Measurements from ENCODE around the gene SKA1. TPM values are rescaled to one million over a fixed set of nuclear protein-coding genes. Genes with fewer than 3 reads are reported as not detected.
"Not testable (repeated sequence)": the region's sequence is repeated elsewhere in the genome, so short reads cannot be mapped to it uniquely, and the experiment has no call there.

Gene SKA1
- total and polyA plus RNA-seq, 8 donors, result 0.05 to 0.86 (median 0.37) TPM

- no peak for TF ChIP-seq CTCF (IDR thresholded peaks at IDR 0.05)
- WGBS, 2 donors, result 69 to 73% methylated on average over 5 of the region's 5 CpGs
Measured at GRCh38 chr18:50396005-50396660, 21.3 kb downstream of the SKA1 start.

GRCh38 chr18:50397023-50397422, 22.2 kb downstream of the SKA1 start:
- WGBS, 2 donors, result 94 to 96% methylated on average over 4 of the region's 4 CpGs
- H3K27me3 ChIP-seq, result no peaks in the 10 kb centered on the region
- no peak for ATAC-seq
- TF ChIP-seq CTCF (IDR thresholded peaks at IDR 0.05), result no peak
- peaks cover 0 to 7% (median 5%) of the 10 kb centered on the region in 3 donors for H3K4me1 ChIP-seq
- no peaks in the 10 kb centered on the region for H3K9me3 ChIP-seq
- no peak overlapping the region for H3K4me3 ChIP-seq
- FAIRE-seq, result no peak
- no peak for DNase-seq
- no peak overlapping the region for H3K27ac ChIP-seq
- H3K36me3 ChIP-seq, result no peaks in the 10 kb centered on the region
- intact Hi-C loops (cut with DNase I), result no loop called here

More at GRCh38 chr18:50396005-50396660, 21.3 kb downstream of the SKA1 start:
- no peak for ATAC-seq
- H3K9me3 ChIP-seq, result no peaks in the 10 kb centered on the region
- no peaks in the 10 kb centered on the region for H3K27me3 ChIP-seq
- no peaks in the 10 kb centered on the region for H3K36me3 ChIP-seq
- FAIRE-seq, result no peak
- no peaks in the 10 kb centered on the region for H3K4me1 ChIP-seq
- intact Hi-C loops (cut with DNase I), result no loop called here
- no peak for DNase-seq
- H3K27ac ChIP-seq, result no peak overlapping the region
- H3K4me3 ChIP-seq, result no peak overlapping the region

- no peak for DNase-seq
- 64 to 77% methylated on average over 10 of the region's 10 CpGs for WGBS, 2 donors
- Histone ChIP-seq H3K4me3 (no peak overlapping the region), H3K27ac (no peak overlapping the region), H3K36me3 (no peaks in the 10 kb centered on the region), H3K27me3 (no peaks in the 10 kb centered on the region), H3K9me3 (no peaks in the 10 kb centered on the region), H3K4me1 (peaks cover 0 to 8% (median 7%) of the 10 kb centered on the region in 3 donors)
- no peak for FAIRE-seq
- TF ChIP-seq CTCF (IDR thresholded peaks at IDR 0.05), result no peak
- ATAC-seq, result no peak
- intact Hi-C loops (cut with DNase I), result no loop called here
Measured at GRCh38 chr18:50398099-50398498, 23.3 kb downstream of the SKA1 start.

GRCh38 chr18:50398947-50399346, 24.1 kb downstream of the SKA1 start:
- TF ChIP-seq CTCF (IDR thresholded peaks at IDR 0.05), result no peak
- no peaks in the 10 kb centered on the region for H3K9me3 ChIP-seq
- no peak overlapping the region for H3K27ac ChIP-seq
- peaks cover 0 to 8% (median 7%) of the 10 kb centered on the region in 3 donors for H3K4me1 ChIP-seq
- intact Hi-C loops (cut with DNase I), result no loop called here
- H3K4me3 ChIP-seq, result no peak overlapping the region
- WGBS, 2 donors, result 95 to 100% methylated on average over 1 of the region's 1 CpG
- no peak for FAIRE-seq
- no peak for DNase-seq
- no peaks in the 10 kb centered on the region for H3K27me3 ChIP-seq
- ATAC-seq, result no peak
- H3K36me3 ChIP-seq, result no peaks in the 10 kb centered on the region

GRCh38 chr18:50399582-50399981, 24.7 kb downstream of the SKA1 start:
- no peak for TF ChIP-seq CTCF (IDR thresholded peaks at IDR 0.05)
- Histone ChIP-seq H3K9me3 (no peaks in the 10 kb centered on the region), H3K36me3 (no peaks in the 10 kb centered on the region), H3K27me3 (no peaks in the 10 kb centered on the region), H3K4me3 (no peak overlapping the region), H3K4me1 (peaks cover 0 to 10% (median 7%) of the 10 kb centered on the region in 3 donors), H3K27ac (no peak overlapping the region)
- DNase-seq (no peak), ATAC-seq (no peak), FAIRE-seq (no peak)
- WGBS, 2 donors, result 76 to 94% methylated on average over 4 of the region's 4 CpGs
- intact Hi-C loops (cut with DNase I), result no loop called here

GRCh38 chr18:50400438-50400837, 25.6 kb downstream of the SKA1 start:
- H3K9me3 ChIP-seq; DNase-seq; FAIRE-seq; H3K27me3 ChIP-seq; H3K4me3 ChIP-seq; intact Hi-C loops (cut with DNase I); ATAC-seq; H3K27ac ChIP-seq; H3K36me3 ChIP-seq: not testable (repeated sequence)
- WGBS, 2 donors, result 49 to 51% methylated on average over 5 of the region's 5 CpGs
- peaks cover 0 to 11% (median 7%) of the 10 kb centered on the region in 3 donors for H3K4me1 ChIP-seq
